ENCODE results near the gene FCMR.
A peak's percentile ranks its signal among the peaks of the same experiment; 100 is the strongest.

FCMR gene

DNA sequence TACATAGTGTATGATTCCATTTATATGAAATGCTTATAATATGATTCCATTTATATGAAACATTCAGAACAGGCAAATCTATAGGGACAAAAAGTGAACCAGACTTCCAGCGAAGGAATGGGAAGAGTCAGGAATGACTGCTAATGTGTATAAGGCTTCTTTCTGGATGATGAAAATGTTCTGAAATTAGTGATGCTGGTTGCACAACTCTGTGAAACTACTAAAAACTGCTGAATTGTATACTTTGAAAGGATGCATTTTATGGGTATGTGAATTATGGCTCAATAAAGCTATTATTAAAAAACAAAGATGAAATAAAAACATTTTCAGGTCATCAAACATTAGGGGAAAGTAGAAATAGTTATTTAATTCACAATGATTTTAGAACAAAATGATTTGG lies 38.6 kb downstream of the FCMR start:
- Histone ChIP-seq H3K36me3 (ENCODE audit: control insufficient read depth, insufficient read depth, low read length) (no peaks in the 10 kb centered on the region), H3K4me3 (replicated peaks; ENCODE audit: low read depth, low read length) (no peak overlapping the region), H3K27me3 (replicated peaks; ENCODE audit: control insufficient read depth, insufficient read depth, low read length) (no peaks in the 10 kb centered on the region; the same call in 1 of the 2 replicates)
- TF ChIP-seq, protein P1, sequence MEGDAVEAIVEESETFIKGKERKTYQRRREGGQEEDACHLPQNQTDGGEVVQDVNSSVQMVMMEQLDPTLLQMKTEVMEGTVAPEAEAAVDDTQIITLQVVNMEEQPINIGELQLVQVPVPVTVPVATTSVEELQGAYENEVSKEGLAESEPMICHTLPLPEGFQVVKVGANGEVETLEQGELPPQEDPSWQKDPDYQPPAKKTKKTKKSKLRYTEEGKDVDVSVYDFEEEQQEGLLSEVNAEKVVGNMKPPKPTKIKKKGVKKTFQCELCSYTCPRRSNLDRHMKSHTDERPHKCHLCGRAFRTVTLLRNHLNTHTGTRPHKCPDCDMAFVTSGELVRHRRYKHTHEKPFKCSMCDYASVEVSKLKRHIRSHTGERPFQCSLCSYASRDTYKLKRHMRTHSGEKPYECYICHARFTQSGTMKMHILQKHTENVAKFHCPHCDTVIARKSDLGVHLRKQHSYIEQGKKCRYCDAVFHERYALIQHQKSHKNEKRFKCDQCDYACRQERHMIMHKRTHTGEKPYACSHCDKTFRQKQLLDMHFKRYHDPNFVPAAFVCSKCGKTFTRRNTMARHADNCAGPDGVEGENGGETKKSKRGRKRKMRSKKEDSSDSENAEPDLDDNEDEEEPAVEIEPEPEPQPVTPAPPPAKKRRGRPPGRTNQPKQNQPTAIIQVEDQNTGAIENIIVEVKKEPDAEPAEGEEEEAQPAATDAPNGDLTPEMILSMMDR (IDR thresholded peaks at IDR 0.05; ENCODE audit: insufficient read depth, low read length, poor library complexity, severe bottlenecking), result no peak
- no peak for DNase-seq (ENCODE audit: extremely low read depth, insufficient read length)

DNA sequence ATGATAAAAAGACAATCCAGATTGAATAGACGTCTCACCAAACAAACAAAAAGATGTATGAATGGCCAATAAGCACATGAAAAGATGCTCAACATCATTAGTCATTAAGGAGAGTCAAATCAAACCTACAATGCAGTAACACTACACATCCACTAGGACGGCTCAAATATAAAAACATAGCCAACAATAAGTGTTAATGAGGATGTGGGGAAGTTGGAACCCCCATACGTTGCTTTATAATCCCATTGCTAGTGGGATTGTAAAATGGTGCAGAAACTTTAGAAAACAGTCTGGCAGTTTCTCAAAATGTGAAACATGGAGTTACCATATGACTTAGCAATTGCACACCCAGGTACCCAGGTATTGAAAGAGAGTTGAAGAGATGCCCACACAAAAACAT lies 39.2 kb downstream of the FCMR start:
- Histone ChIP-seq H3K27me3 (replicated peaks; ENCODE audit: control insufficient read depth, insufficient read depth, low read length) (no peaks in the 10 kb centered on the region; the same call in 1 of the 2 replicates), H3K4me3 (replicated peaks; ENCODE audit: low read depth, low read length) (no peak overlapping the region), H3K36me3 (ENCODE audit: control insufficient read depth, insufficient read depth, low read length) (no peaks in the 10 kb centered on the region)
- DNase-seq (ENCODE audit: extremely low read depth, insufficient read length), result no peak
- TF ChIP-seq, protein P1 (IDR thresholded peaks at IDR 0.05; ENCODE audit: insufficient read depth, low read length, poor library complexity, severe bottlenecking), result peak; percentile 22

DNA sequence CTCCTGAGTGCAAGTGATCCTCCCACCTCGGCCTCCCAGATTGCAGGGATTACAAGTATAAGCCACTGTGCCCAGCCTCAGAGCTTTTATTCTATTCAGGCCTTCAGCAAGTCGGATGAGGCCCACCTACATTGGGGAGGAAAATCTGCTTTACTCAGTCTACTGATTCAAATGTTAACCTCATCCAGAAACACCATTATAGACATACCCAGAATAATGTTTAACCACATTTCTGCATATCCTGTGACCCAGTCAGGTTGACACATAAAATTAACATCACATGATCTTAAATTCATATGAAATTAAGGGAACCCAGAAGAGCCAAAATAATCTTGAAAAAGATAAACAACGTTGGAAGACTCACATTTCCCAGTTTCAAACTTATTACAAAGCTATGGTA lies 41.4 kb downstream of the FCMR start:
- Histone ChIP-seq H3K4me3 (replicated peaks; ENCODE audit: low read depth, low read length) (no peak overlapping the region), H3K27me3 (replicated peaks; ENCODE audit: control insufficient read depth, insufficient read depth, low read length) (no peaks in the 10 kb centered on the region; the same call in 1 of the 2 replicates), H3K36me3 (ENCODE audit: control insufficient read depth, insufficient read depth, low read length) (no peaks in the 10 kb centered on the region)
- no peak for DNase-seq (ENCODE audit: extremely low read depth, insufficient read length)
- TF ChIP-seq, protein P1 (IDR thresholded peaks at IDR 0.05; ENCODE audit: insufficient read depth, low read length, poor library complexity, severe bottlenecking), result no peak

DNA sequence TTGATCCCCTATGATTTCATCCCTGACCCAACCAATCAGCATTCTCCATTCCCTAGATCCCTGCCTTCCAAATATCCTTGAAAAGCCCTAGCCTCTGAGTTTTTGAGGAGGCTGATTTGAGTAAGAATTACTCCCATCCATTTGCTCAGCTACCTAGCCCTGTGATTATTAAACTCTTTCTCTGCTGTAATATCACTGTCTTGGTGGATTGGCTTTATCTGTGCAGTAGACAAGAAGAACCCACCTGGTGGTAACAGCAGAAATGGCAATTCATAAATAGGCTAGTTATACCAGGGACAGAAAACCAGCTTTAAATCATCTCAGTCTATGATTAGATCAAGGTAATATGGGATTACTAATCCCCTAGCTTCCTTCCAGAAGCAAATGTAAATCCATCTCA lies 43.3 kb downstream of the FCMR start:
- DNase-seq (ENCODE audit: extremely low read depth, insufficient read length), result no peak
- H3K27me3 ChIP-seq (replicated peaks; ENCODE audit: control insufficient read depth, insufficient read depth, low read length), result no peaks in the 10 kb centered on the region
- TF ChIP-seq, protein P1 (IDR thresholded peaks at IDR 0.05; ENCODE audit: insufficient read depth, low read length, poor library complexity, severe bottlenecking), result peak; percentile 12
- no peak overlapping the region for H3K4me3 ChIP-seq (replicated peaks; ENCODE audit: low read depth, low read length)
- no peaks in the 10 kb centered on the region for H3K36me3 ChIP-seq (ENCODE audit: control insufficient read depth, insufficient read depth, low read length)

DNA sequence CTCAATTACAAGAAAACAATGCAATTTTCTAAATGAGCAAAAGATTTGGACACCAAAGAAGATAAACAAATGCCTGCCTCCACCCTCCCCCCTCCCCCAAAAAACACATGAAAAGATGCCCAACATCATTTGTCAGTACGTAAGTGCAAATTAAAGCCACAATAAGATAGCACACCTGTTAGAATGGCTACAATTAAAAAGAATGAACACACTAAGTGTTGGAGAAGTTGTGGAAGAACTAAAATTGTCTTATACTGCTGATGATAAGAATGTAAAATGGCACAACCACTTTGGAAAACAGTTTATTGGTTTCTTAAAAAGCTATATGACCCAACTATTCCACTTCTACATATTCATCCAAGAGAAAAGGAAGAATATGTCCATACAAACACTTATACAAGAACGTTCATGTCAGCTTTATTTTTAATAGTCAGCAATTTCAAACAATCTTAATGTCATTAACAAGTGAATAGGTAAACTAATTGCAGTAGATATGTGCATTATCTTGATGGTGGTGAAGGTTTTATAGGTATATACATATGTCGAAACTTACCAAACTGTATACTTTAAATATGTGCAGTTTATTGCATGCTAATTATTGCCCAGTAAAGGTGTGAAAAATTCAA lies 45.9 kb downstream of the FCMR start:
- no peak overlapping the region for H3K4me3 ChIP-seq (replicated peaks; ENCODE audit: low read depth, low read length)
- DNase-seq (ENCODE audit: extremely low read depth, insufficient read length), result no peak
- H3K36me3 ChIP-seq (ENCODE audit: control insufficient read depth, insufficient read depth, low read length), result no peaks in the 10 kb centered on the region
- TF ChIP-seq, protein P1 (IDR thresholded peaks at IDR 0.05; ENCODE audit: insufficient read depth, low read length, poor library complexity, severe bottlenecking), result no peak
- H3K27me3 ChIP-seq (replicated peaks; ENCODE audit: control insufficient read depth, insufficient read depth, low read length), result no peaks in the 10 kb centered on the region
